SU-DHL-6 (cell line): ENCODE measurements around the gene PDP2.

ENCODE experiments used
- EZH2phosphoT487 ChIP-seq: fragments of 200-600 bp; sonication (generic), shearing (Covaris generic); conservative IDR thresholded peaks from 2 replicates; pipeline ENCODE4 v1.6.1; 2018; ENCODE audit warnings: mild to moderate bottlenecking, antibody characterized with exemption, low read length, moderate library complexity, mixed read lengths
- TF ChIP-seq, protein P1 (sequence below): fragments of 200-600 bp; sonication (generic); IDR thresholded peaks from one replicate; pipeline ENCODE4 v1.5.1; 2017; ENCODE audit warnings: antibody characterized with exemption, mild to moderate bottlenecking, low read length, moderate library complexity; ENCODE audit not compliant: insufficient read depth, poor library complexity, severe bottlenecking

DNA sequence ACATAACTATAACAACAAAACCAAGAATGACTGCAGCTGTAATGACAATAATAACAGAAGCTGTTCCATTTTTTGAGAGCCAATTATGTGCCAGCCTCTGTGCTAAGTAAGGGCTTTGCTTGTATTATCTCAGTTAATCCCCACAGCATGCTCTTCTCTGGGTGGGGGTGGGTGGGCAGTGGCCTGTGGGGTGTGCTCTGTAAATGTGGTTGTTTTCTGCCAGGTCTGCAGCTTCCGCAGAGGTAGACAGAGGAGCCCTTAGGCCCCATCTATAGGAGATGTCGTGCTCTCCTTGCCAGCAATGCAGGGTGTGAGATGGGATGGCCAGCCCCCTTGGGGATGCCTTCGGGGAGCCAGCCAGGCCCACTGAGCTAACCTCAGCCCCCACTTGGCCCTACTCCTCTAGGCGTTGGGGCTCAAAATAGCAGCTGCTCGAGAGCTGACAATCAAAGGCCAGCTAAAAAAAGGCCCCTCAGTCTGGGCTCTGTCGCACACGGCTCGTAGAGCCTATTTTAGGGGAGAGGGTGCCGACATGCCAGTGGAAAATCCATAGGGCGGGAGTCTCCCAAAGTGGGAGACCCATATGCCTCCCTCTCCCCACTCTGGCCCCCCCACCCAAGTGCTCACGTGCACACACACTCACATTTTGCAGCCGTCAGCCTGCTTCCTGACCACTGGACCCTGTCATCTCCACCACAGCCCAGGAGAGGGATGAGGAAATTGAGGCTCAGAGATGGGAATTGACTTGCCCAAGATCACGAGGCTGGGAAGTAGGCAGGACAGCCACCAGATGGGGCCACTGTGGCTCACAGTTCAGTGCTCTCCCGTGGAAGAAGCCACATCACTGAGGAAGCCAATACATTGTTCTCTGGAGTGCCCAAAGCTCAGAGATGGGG lies 22.6 kb downstream of the PDP2 start:
- TF ChIP-seq, protein P1, sequence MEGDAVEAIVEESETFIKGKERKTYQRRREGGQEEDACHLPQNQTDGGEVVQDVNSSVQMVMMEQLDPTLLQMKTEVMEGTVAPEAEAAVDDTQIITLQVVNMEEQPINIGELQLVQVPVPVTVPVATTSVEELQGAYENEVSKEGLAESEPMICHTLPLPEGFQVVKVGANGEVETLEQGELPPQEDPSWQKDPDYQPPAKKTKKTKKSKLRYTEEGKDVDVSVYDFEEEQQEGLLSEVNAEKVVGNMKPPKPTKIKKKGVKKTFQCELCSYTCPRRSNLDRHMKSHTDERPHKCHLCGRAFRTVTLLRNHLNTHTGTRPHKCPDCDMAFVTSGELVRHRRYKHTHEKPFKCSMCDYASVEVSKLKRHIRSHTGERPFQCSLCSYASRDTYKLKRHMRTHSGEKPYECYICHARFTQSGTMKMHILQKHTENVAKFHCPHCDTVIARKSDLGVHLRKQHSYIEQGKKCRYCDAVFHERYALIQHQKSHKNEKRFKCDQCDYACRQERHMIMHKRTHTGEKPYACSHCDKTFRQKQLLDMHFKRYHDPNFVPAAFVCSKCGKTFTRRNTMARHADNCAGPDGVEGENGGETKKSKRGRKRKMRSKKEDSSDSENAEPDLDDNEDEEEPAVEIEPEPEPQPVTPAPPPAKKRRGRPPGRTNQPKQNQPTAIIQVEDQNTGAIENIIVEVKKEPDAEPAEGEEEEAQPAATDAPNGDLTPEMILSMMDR, result no peak
- TF ChIP-seq EZH2phosphoT487, result no peak
